ENCODE data around the gene HRK.

- TF ChIP-seq HDAC6 (IDR thresholded peaks at IDR 0.05; ENCODE audit: low read depth, low read length), result no peak
- TF ChIP-seq RAD21 (IDR thresholded peaks at IDR 0.05 in 1 of 2, conservative IDR thresholded peaks at IDR 0.05 in 1 of 2; ENCODE audit: low read depth in 2 of 2, low read length in 2 of 2), result no peak
- no peak for TF ChIP-seq CTCF (IDR thresholded peaks at IDR 0.05; ENCODE audit: control extremely low read depth in 1 of 3, insufficient read depth in 1 of 3, low read depth in 1 of 3, low read length in 3 of 3)
- no peak for TF ChIP-seq CHD2 (IDR thresholded peaks at IDR 0.05; ENCODE audit: low read length)
- no peak for TF ChIP-seq FOSL1 (IDR thresholded peaks at IDR 0.05; ENCODE audit: insufficient read depth, low read depth, low read length)
- TF ChIP-seq EP300 (IDR thresholded peaks at IDR 0.05; ENCODE audit: borderline replicate concordance in 1 of 2, low read depth in 2 of 2, low read length in 2 of 2), result no peak
- TF ChIP-seq SRF (IDR thresholded peaks at IDR 0.05; ENCODE audit: low read depth, low read length), result no peak
- no peak for TF ChIP-seq TEAD4 (IDR thresholded peaks at IDR 0.05; ENCODE audit: low read depth, low read length)
- TF ChIP-seq JUN (IDR thresholded peaks at IDR 0.05; ENCODE audit: low read depth, low read length), result no peak
These were observed 13.7 kb upstream of the HRK start for GRCh38 chr12:116894913-116895312.
